H1 (cell line): ENCODE results near the gene CETN1. TPM values are rescaled to one million over a fixed set of nuclear protein-coding genes. Genes with fewer than 3 reads are reported as not detected.

Experiments used
- CTCF ChIA-PET: fragments of 300-600 bp; sonication (Branson Sonifier 250); formaldehyde crosslinking; loops from one replicate; lab custom pipeline; 2021; ENCODE audit not compliant: partially characterized antibody; lab: Charles Lee
- POLR2A ChIA-PET: fragments of 300-600 bp; sonication (Branson Sonifier 250); formaldehyde crosslinking; loops from one replicate; lab custom pipeline; 2021; ENCODE audit warnings: inconsistent platforms; ENCODE audit not compliant: partially characterized antibody; lab: Charles Lee
- DNase-seq, 2 experiments: peaks; one replicate each; pipeline versions ENCODE4 v3.0.0 to v3.0.0-alpha.2; 2010 to 2022; ENCODE audit warnings: low spot score in 2 of 2, low read depth in 1 of 2, mixed read lengths in 1 of 2
- FAIRE-seq: peaks from 2 replicates; lab custom pipeline; 2011; peaks lifted over from hg19 to GRCh38; lab: Jason Lieb, UNC
- H2AFZ ChIP-seq: 2 replicates; pipeline ENCODE4 v1.8.1; 2012; ENCODE audit warnings: low read length, inconsistent platforms
- H2AK5ac ChIP-seq: 2 replicates; pipeline ENCODE4 v1.6.1; 2013; ENCODE audit warnings: low read depth, low read length
- H2BK120ac ChIP-seq: replicated peaks from 2 replicates; pipeline ENCODE3; 2013; ENCODE audit warnings: low read depth, low read length, inconsistent platforms
- H2BK12ac ChIP-seq: 2 replicates; pipeline ENCODE4 v1.6.1; 2013; ENCODE audit warnings: low read depth, low read length
- H2BK15ac ChIP-seq: 2 replicates; pipeline ENCODE4 v1.6.1; 2013; ENCODE audit warnings: low read length
- H2BK20ac ChIP-seq: 2 replicates; pipeline ENCODE4 v1.6.1; 2013; ENCODE audit warnings: low read length
- H2BK5ac ChIP-seq: 2 replicates; pipeline ENCODE4 v1.6.1; 2013; ENCODE audit warnings: low read depth, low read length
- H3K14ac ChIP-seq: 2 replicates; pipeline ENCODE4 v1.6.1; 2013; ENCODE audit warnings: inconsistent platforms; ENCODE audit not compliant: insufficient read length
- H3K18ac ChIP-seq: 2 replicates; pipeline ENCODE4 v1.6.1; 2013; ENCODE audit warnings: low read length; ENCODE audit errors: extremely low read depth
- H3K23ac ChIP-seq: 2 replicates; pipeline ENCODE4 v1.6.1; 2013; ENCODE audit warnings: inconsistent platforms; ENCODE audit not compliant: insufficient read length
- H3K23me2 ChIP-seq: 2 replicates; pipeline ENCODE4 v1.6.1; 2013; ENCODE audit warnings: low read depth, low read length
- H3K27ac ChIP-seq: 2 replicates; pipeline ENCODE4 v1.6.1; 2011; ENCODE audit warnings: low read depth, low read length, inconsistent platforms
- H3K27me3 ChIP-seq, 4 experiments: replicated peaks in 1 of 4; 1 replicate in 1 of 4; 2 replicates in 3 of 4; pipeline versions ENCODE4 v1.6.1 to v1.8.1; 2011 to 2013; ENCODE audit warnings: low read length in 3 of 4, mild to moderate bottlenecking in 3 of 4, inconsistent platforms in 2 of 4, mixed read lengths in 2 of 4, moderate library complexity in 1 of 4; ENCODE audit not compliant: control insufficient read depth in 3 of 4, insufficient read depth in 3 of 4; ENCODE audit errors: extremely low read depth in 1 of 4
- H3K36me3 ChIP-seq, 4 experiments: 2 replicates each; pipeline versions ENCODE4 v1.6.1 to v1.8.1; 2011 to 2013; ENCODE audit warnings: mild to moderate bottlenecking in 4 of 4, low read length in 3 of 4, moderate library complexity in 2 of 4, control low read depth in 1 of 4, inconsistent platforms in 1 of 4; ENCODE audit not compliant: insufficient read depth in 4 of 4, control insufficient read depth in 2 of 4
- H3K4ac ChIP-seq: replicated peaks from 2 replicates; pipeline ENCODE3; 2013; ENCODE audit warnings: low read length, low read depth, mixed read lengths, inconsistent platforms; ENCODE audit not compliant: insufficient read length
- H3K4me1 ChIP-seq, 4 experiments: replicated peaks in 1 of 4; 1 replicate in 1 of 4; 2 replicates in 3 of 4; pipeline versions ENCODE4 v1.6.1 to v1.8.1; 2011 to 2013; ENCODE audit warnings: low read length in 3 of 4, inconsistent platforms in 2 of 4, mixed read lengths in 1 of 4; ENCODE audit not compliant: insufficient read depth in 4 of 4, control insufficient read depth in 3 of 4
- H3K4me2 ChIP-seq, 2 experiments: 2 replicates each; pipeline versions ENCODE4 v1.6.1 to v1.8.1; 2011 to 2013; ENCODE audit warnings: low read depth in 2 of 2, low read length in 2 of 2, control low read depth in 1 of 2, inconsistent platforms in 1 of 2, mild to moderate bottlenecking in 1 of 2; ENCODE audit not compliant: insufficient read depth in 1 of 2
- H3K4me3 ChIP-seq, 4 experiments: fragments of 200-600, 300-600 bp in 1 of 4; sonication (generic), shearing (Covaris generic), sonication (Bioruptor Twin) in 1 of 4; 2 replicates each; pipeline versions ENCODE4 v1.5.1 to v1.8.1; 2011 to 2016; ENCODE audit warnings: low read length in 4 of 4, low read depth in 3 of 4, control low read depth in 2 of 4, inconsistent platforms in 2 of 4, mild to moderate bottlenecking in 2 of 4, mixed read lengths in 1 of 4, moderate library complexity in 1 of 4; ENCODE audit not compliant: insufficient read depth in 2 of 4; ENCODE audit errors: extremely low read depth in 1 of 4
- H3K56ac ChIP-seq: replicated peaks from 2 replicates; pipeline ENCODE3; 2013; ENCODE audit warnings: low read depth, mild to moderate bottlenecking, mixed read lengths, low read length, inconsistent platforms; ENCODE audit not compliant: insufficient read length
- H3K79me1 ChIP-seq: 2 replicates; pipeline ENCODE4 v1.6.1; 2013; ENCODE audit warnings: low read depth, low read length, control low read depth
- H3K79me2 ChIP-seq, 2 experiments: 2 replicates each; pipeline versions ENCODE4 v1.6.1 to v1.8.1; 2012 to 2013; ENCODE audit warnings: low read length in 2 of 2, mild to moderate bottlenecking in 2 of 2, inconsistent platforms in 1 of 2; ENCODE audit not compliant: insufficient read depth in 2 of 2, control insufficient read depth in 1 of 2
- H3K9ac ChIP-seq, 4 experiments: replicated peaks in 1 of 4; 1 replicate in 1 of 4; 2 replicates in 3 of 4; pipeline versions ENCODE4 v1.6.1 to v1.8.1; 2011 to 2013; ENCODE audit warnings: low read depth in 3 of 4, low read length in 3 of 4, control low read depth in 2 of 4, mild to moderate bottlenecking in 2 of 4, moderate library complexity in 2 of 4, inconsistent platforms in 1 of 4; ENCODE audit errors: extremely low read depth in 1 of 4
- H3K9me3 ChIP-seq, 2 experiments: 2 replicates each; pipeline versions ENCODE4 v1.6.1 to v1.8.1; 2012 to 2013; ENCODE audit warnings: mild to moderate bottlenecking in 2 of 2, moderate library complexity in 2 of 2, control low read depth in 1 of 2, inconsistent platforms in 1 of 2, low read depth in 1 of 2, low read length in 1 of 2, mixed read lengths in 1 of 2; ENCODE audit not compliant: insufficient read depth in 2 of 2
- H4K20me1 ChIP-seq, 2 experiments: replicated peaks in 1 of 2; 2 replicates each; pipeline versions ENCODE3 to v1.8.1; 2011 to 2013; ENCODE audit warnings: inconsistent platforms in 2 of 2, low read length in 2 of 2, mild to moderate bottlenecking in 1 of 2; ENCODE audit not compliant: insufficient read depth in 2 of 2, control insufficient read depth in 1 of 2
- H4K5ac ChIP-seq: 2 replicates; pipeline ENCODE4 v1.6.1; 2013; ENCODE audit warnings: low read length, low read depth, mixed read lengths, inconsistent platforms; ENCODE audit not compliant: insufficient read length
- H4K8ac ChIP-seq: 2 replicates; pipeline ENCODE4 v1.8.0; 2013; ENCODE audit warnings: mild to moderate bottlenecking, moderate library complexity, low read length, inconsistent platforms; ENCODE audit not compliant: insufficient read depth; ENCODE audit errors: extremely low read depth
- H4K91ac ChIP-seq: replicated peaks from 2 replicates; pipeline ENCODE3; 2013; ENCODE audit warnings: low read length, mixed read lengths, inconsistent platforms; ENCODE audit not compliant: insufficient read length
- ASH2L ChIP-seq: fragments of 200-600, 300-600 bp; sonication (generic); IDR thresholded peaks from one replicate; pipeline ENCODE4 v1.7.1; 2017; ENCODE audit warnings: low read length
- BACH1 ChIP-seq: IDR thresholded peaks from 2 replicates; pipeline ENCODE4 v1.6.1; 2012; ENCODE audit warnings: low read length, improper control_type of control experiment
- BRCA1 ChIP-seq: IDR thresholded peaks from 2 replicates; pipeline ENCODE4 v1.6.1; 2012; ENCODE audit warnings: low read depth, low read length, improper control_type of control experiment
- CBX5 ChIP-seq: fragments of 300-800, 300-1000 bp; sonication (generic); IDR thresholded peaks from 2 replicates; pipeline ENCODE4 v1.7.1; 2016; ENCODE audit warnings: antibody characterized with exemption, low read length, low read depth
- CHD1 ChIP-seq: IDR thresholded peaks from 2 replicates; pipeline ENCODE4 v1.6.1; 2012; ENCODE audit warnings: low read depth, low read length, improper control_type of control experiment
- CTBP2 ChIP-seq: IDR thresholded peaks from 2 replicates; pipeline ENCODE4 v1.7.0; 2011; ENCODE audit warnings: borderline replicate concordance, mild to moderate bottlenecking, moderate library complexity, mixed read lengths, low read length; ENCODE audit not compliant: insufficient read depth, insufficient read length
- E2F6 ChIP-seq: IDR thresholded peaks from 2 replicates; pipeline ENCODE4 v1.6.1; 2012; ENCODE audit warnings: inconsistent platforms
- EP300 ChIP-seq, 2 experiments: IDR thresholded peaks; 1 replicate in 1 of 2; 2 replicates in 1 of 2; pipeline ENCODE4 v1.6.1; 2011 to 2012; ENCODE audit warnings: low read depth in 2 of 2, low read length in 2 of 2, mild to moderate bottlenecking in 2 of 2, borderline replicate concordance in 1 of 2, inconsistent platforms in 1 of 2, moderate library complexity in 1 of 2
- GTF2F1 ChIP-seq: IDR thresholded peaks from 2 replicates; pipeline ENCODE4 v1.6.1; 2012; ENCODE audit warnings: low read depth, low read length, improper control_type of control experiment, borderline replicate concordance
- NRF1 ChIP-seq: IDR thresholded peaks from 2 replicates; pipeline ENCODE4 v1.6.1; 2011; ENCODE audit warnings: mild to moderate bottlenecking, low read depth, low read length, improper control_type of control experiment
- POLR2AphosphoS5 ChIP-seq: IDR thresholded peaks from 2 replicates; pipeline ENCODE4 v1.6.1; 2011; ENCODE audit warnings: low read depth, low read length
- SAP30 ChIP-seq: fragments of 300-600 bp; sonication (generic); IDR thresholded peaks from 2 replicates; pipeline ENCODE4 v1.7.1; 2012; ENCODE audit warnings: low read length, moderate library complexity, mild to moderate bottlenecking, inconsistent platforms; ENCODE audit not compliant: insufficient read depth, insufficient replicate concordance
- SIX5 ChIP-seq: IDR thresholded peaks from 2 replicates; pipeline ENCODE4 v1.6.1; 2011; ENCODE audit warnings: mild to moderate bottlenecking, low read depth, low read length
- TBP ChIP-seq: IDR thresholded peaks from 2 replicates; pipeline ENCODE4 v1.6.1; 2011; ENCODE audit warnings: low read depth, low read length, improper control_type of control experiment
- WGBS, 2 experiments: shearing (Covaris generic) in 1 of 2; methylation state at CpG; one replicate each; pipeline versions ENCODE4 v1.1.6 to v1.1.7; 2013 to 2015; ENCODE audit warnings: low lambda C conversion rate in 2 of 2, mixed read lengths in 2 of 2, inconsistent platforms in 1 of 2, low coverage in 1 of 2, missing lambda C conversion rate in 1 of 2; ENCODE audit not compliant: insufficient replicate concordance in 2 of 2, insufficient coverage in 1 of 2, insufficient read length in 1 of 2; ENCODE audit errors: extremely low coverage in 1 of 2, missing lambda C conversion rate in 1 of 2; 5-methylcytosine and 5-hydroxymethylcytosine counted together
- polyA plus RNA-seq, 7 experiments: library from polyadenylated mRNA; depleted of rRNA in 3 of 7; stranded (reverse) in 5 of 7; unstranded in 2 of 7; fragments of >200 nt in 5 of 7; fragments of 200-250 nt in 2 of 7; gene quantifications; 1 replicate in 5 of 7; 2 replicates in 1 of 7; 4 replicates in 1 of 7; pipeline versions ENCODE4 v1.2.1 to v1.2.3, GENCODE V29; 2011 to 2013; ENCODE audit warnings: missing spikeins in 2 of 7, mixed read lengths in 2 of 7
- total RNA-seq: library from RNA; stranded (reverse); fragmentation: NEBNext Ultra II Directional; extraction: Animal tissue kit (Norgen Biotek cat#: 25700); gene quantifications from 2 replicates; pipeline ENCODE4 v1.2.1, GENCODE V29; 2021

The CETN1 gene
- total and polyA plus RNA-seq, 2 of the 8 experiments (the other 6 are each of a cell fraction or from before 2014, with no cell fraction given): not detected

GRCh38 chr18:600107-600506 lies 19.9 kb downstream of the CETN1 start:
- Histone ChIP-seq H2BK15ac (no peak overlapping the region), H3K27ac (no peak overlapping the region), H3K4me3 (no peak overlapping the region), H4K91ac (no peak overlapping the region), H3K14ac (no peak overlapping the region), H2AFZ (no peak overlapping the region), H2BK5ac (no peak overlapping the region), H3K23me2 (no peaks in the 10 kb centered on the region), H3K4me1 (peaks cover 0 to 5% (median 0%) of the 10 kb centered on the region in 4 experiments; a peak in 1 of 7 replicates), H2BK20ac (no peak overlapping the region), H3K56ac (no peak overlapping the region), H3K9me3 (no peaks in the 10 kb centered on the region), H3K4ac (no peak overlapping the region), H2BK12ac (no peak overlapping the region), H3K36me3 (no peaks in the 10 kb centered on the region), H4K20me1 (no peaks in the 10 kb centered on the region), H3K27me3 (no peaks in the 10 kb centered on the region), H3K18ac (no peak overlapping the region), H3K79me2 (no peaks in the 10 kb centered on the region), H3K79me1 (no peaks in the 10 kb centered on the region), H3K9ac (no peak overlapping the region), H3K23ac (no peak overlapping the region), H3K4me2 (no peak overlapping the region), H4K8ac (no peak overlapping the region), H2AK5ac (no peak overlapping the region), H2BK120ac (no peak overlapping the region), H4K5ac (no peak overlapping the region)
- FAIRE-seq (no peak), DNase-seq (no peak)
- no peak for TF ChIP-seq BRCA1
- no peak for TF ChIP-seq CTBP2
- TF ChIP-seq EP300 (IDR thresholded peaks at IDR 0.05; ENCODE audit: borderline replicate concordance in 1 of 2, low read depth in 2 of 2, low read length in 2 of 2): no peak
- TF ChIP-seq E2F6: no peak
- no peak for TF ChIP-seq SAP30
- TF ChIP-seq SIX5: no peak
- no peak for TF ChIP-seq TBP
- TF ChIP-seq NRF1: no peak
- TF ChIP-seq CHD1: no peak
- no peak for TF ChIP-seq BACH1
- TF ChIP-seq POLR2AphosphoS5: no peak
- no peak for TF ChIP-seq ASH2L
- no peak for TF ChIP-seq GTF2F1
- no peak for TF ChIP-seq CBX5
- POLR2A ChIA-PET: no interaction called here
- 85% methylated on average over 3 of the region's 3 CpGs; no CpG with 5 or more reads in 1 of the 2 experiments for WGBS, 2 experiments
- CTCF ChIA-PET: interaction anchor here (0.7 to 3.9 kb wide), 3 partner anchors 14 to 54 kb away, joined by 3 to 20 read pairs (median 9); no protein-coding TSS in a partner anchor
